ENCODE results near the gene CFAP90.

CFAP90 gene

DNA sequence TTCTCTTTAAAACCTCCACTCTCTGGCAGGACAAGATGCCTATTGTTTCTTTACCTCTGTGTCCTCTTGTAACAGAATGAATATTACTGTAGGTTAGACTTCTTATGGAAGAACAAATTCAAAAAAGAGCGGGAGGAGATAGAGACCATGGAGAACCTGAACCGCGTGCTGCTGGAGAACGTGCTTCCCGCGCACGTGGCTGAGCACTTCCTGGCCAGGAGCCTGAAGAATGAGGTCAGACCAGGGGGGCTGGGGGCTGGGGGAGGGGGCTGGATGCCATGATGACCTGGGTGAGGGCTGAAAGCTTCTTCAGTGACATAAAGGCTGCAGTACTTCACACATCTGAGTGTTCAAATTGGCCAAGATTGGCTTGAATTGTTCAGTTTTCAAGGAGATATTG is 61.4 kb downstream of the CFAP90 start:
- Histone ChIP-seq H2AFZ (ENCODE audit: low read depth, low read length) (no peak overlapping the region), H3K4me2 (ENCODE audit: low read length) (no peak overlapping the region), H3K9ac (ENCODE audit: low read length) (no peak overlapping the region), H3K27ac (ENCODE audit: low read length) (no peak overlapping the region), H3K36me3 (replicated peaks; ENCODE audit: low read depth, low read length) (no peaks in the 10 kb centered on the region), H4K20me1 (ENCODE audit: insufficient read depth, low read length) (no peaks in the 10 kb centered on the region), H3K27me3 (ENCODE audit: low read depth, low read length) (no peaks in the 10 kb centered on the region), H3K79me2 (ENCODE audit: low read length) (no peaks in the 10 kb centered on the region), H3K4me3 (ENCODE audit: low read length) (no peak overlapping the region), H3K9me3 (ENCODE audit: insufficient read depth, low read length) (no peaks in the 10 kb centered on the region), H3K4me1 (ENCODE audit: low read length) (no peaks in the 10 kb centered on the region)
- TF ChIP-seq, protein P1, sequence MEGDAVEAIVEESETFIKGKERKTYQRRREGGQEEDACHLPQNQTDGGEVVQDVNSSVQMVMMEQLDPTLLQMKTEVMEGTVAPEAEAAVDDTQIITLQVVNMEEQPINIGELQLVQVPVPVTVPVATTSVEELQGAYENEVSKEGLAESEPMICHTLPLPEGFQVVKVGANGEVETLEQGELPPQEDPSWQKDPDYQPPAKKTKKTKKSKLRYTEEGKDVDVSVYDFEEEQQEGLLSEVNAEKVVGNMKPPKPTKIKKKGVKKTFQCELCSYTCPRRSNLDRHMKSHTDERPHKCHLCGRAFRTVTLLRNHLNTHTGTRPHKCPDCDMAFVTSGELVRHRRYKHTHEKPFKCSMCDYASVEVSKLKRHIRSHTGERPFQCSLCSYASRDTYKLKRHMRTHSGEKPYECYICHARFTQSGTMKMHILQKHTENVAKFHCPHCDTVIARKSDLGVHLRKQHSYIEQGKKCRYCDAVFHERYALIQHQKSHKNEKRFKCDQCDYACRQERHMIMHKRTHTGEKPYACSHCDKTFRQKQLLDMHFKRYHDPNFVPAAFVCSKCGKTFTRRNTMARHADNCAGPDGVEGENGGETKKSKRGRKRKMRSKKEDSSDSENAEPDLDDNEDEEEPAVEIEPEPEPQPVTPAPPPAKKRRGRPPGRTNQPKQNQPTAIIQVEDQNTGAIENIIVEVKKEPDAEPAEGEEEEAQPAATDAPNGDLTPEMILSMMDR (IDR thresholded peaks at IDR 0.05; ENCODE audit: low read depth, low read length) = no peak
- TF ChIP-seq EZH2phosphoT487 (IDR thresholded peaks at IDR 0.05; ENCODE audit: low read depth) = no peak

DNA sequence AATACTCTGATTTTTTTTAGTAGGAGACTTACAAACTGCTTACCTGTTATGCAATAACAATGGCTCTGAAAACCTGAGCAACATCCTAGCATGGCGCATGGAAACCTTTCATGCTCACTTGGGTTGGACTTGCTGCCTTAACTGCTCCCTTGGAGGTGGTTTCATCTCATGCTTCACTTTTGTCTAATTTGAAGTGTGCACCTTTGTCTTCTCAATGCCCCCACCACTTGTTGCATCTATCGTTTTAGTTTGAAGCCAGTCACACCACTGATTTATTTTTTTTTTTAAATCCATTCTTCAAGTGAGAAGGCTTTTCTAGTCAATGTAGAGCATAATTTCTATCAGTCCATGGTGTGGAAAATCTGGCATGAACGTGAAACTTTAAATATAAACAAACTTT is 63.2 kb downstream of the CFAP90 start:
- no peak overlapping the region for H3K9ac ChIP-seq (ENCODE audit: low read length)
- no peaks in the 10 kb centered on the region for H3K27me3 ChIP-seq (ENCODE audit: low read depth, low read length)
- TF ChIP-seq EZH2phosphoT487 (IDR thresholded peaks at IDR 0.05; ENCODE audit: low read depth) = no peak
- TF ChIP-seq, protein P1 (IDR thresholded peaks at IDR 0.05; ENCODE audit: low read depth, low read length) = no peak
- H3K4me1 ChIP-seq (ENCODE audit: low read length) = no peaks in the 10 kb centered on the region
- no peak overlapping the region for H3K4me3 ChIP-seq (ENCODE audit: low read length)
- H3K4me2 ChIP-seq (ENCODE audit: low read length) = no peak overlapping the region
- no peaks in the 10 kb centered on the region for H3K9me3 ChIP-seq (ENCODE audit: insufficient read depth, low read length)
- H2AFZ ChIP-seq (ENCODE audit: low read depth, low read length) = no peak overlapping the region
- no peaks in the 10 kb centered on the region for H3K79me2 ChIP-seq (ENCODE audit: low read length)
- H3K27ac ChIP-seq (ENCODE audit: low read length) = no peak overlapping the region
- H4K20me1 ChIP-seq (ENCODE audit: insufficient read depth, low read length) = no peaks in the 10 kb centered on the region
- H3K36me3 ChIP-seq (replicated peaks; ENCODE audit: low read depth, low read length) = no peaks in the 10 kb centered on the region

DNA sequence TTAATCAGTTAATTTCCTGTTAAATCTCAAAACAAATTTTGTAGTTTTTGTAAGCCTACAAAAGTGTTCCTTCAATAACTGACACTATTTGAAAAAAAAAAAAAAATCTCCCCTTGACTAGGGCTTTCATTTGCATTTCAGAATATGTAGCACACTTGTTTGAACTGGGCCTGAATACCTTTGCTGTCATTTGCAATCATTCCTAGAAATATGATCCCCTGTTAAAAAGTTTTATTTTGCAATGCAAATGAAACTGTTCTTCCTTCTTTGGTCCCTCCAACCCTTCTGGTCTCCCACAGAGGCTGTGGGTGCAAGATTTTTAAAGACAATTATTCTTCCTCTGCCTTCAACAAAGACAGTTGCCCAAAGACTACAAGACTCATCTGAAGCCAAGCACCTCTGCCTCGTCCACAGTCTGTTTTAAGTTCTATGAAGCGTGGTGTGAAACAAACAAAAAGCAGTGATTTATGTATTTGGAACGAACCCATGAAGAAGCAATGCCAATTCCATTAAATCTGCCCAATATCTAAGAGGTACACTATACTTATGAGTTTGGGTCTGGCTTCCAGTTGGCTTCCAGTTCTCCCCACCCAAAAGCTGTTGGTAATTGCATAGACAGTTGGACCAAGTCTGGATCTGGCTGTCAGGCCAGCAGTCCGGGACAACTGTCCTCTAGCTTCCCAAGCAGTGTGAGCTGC is 66.1 kb downstream of the CFAP90 start:
- Histone ChIP-seq H3K79me2 (ENCODE audit: low read length) (no peaks in the 10 kb centered on the region), H3K9me3 (ENCODE audit: insufficient read depth, low read length) (no peaks in the 10 kb centered on the region), H3K4me2 (ENCODE audit: low read length) (no peak overlapping the region), H3K27ac (ENCODE audit: low read length) (no peak overlapping the region), H3K36me3 (replicated peaks; ENCODE audit: low read depth, low read length) (no peaks in the 10 kb centered on the region), H3K4me3 (ENCODE audit: low read length) (no peak overlapping the region), H3K4me1 (ENCODE audit: low read length) (no peaks in the 10 kb centered on the region), H3K9ac (ENCODE audit: low read length) (no peak overlapping the region), H4K20me1 (ENCODE audit: insufficient read depth, low read length) (no peaks in the 10 kb centered on the region), H2AFZ (ENCODE audit: low read depth, low read length) (no peak overlapping the region), H3K27me3 (ENCODE audit: low read depth, low read length) (no peaks in the 10 kb centered on the region)
- no peak for TF ChIP-seq EZH2phosphoT487 (IDR thresholded peaks at IDR 0.05; ENCODE audit: low read depth)
- TF ChIP-seq, protein P1 (IDR thresholded peaks at IDR 0.05; ENCODE audit: low read depth, low read length) = no peak

DNA sequence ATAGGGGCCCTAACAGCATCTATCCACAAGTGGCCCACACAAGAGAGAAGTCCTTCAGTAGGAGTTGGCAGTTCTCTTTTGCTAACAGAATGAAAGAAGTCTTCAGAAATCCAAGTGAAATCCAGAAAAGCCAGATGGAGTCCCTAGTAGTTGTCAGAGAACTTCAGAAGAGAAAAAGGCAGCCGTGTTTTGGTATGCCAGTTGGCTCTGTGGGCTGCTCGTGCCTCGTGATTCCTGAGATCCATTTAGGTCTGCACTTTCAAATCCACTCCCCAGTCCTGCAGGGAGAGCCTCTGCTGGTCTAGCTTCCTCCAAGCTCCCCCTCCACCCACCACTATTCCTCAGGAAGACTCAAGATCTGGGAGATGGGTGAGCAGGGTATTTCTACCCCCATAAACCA is 69.0 kb downstream of the CFAP90 start:
- Histone ChIP-seq H3K4me1 (ENCODE audit: low read length) (no peaks in the 10 kb centered on the region), H2AFZ (ENCODE audit: low read depth, low read length) (no peak overlapping the region), H3K4me3 (ENCODE audit: low read length) (no peak overlapping the region), H3K9me3 (ENCODE audit: insufficient read depth, low read length) (no peaks in the 10 kb centered on the region), H3K36me3 (replicated peaks; ENCODE audit: low read depth, low read length) (no peaks in the 10 kb centered on the region), H3K27ac (ENCODE audit: low read length) (no peak overlapping the region), H4K20me1 (ENCODE audit: insufficient read depth, low read length) (no peaks in the 10 kb centered on the region), H3K4me2 (ENCODE audit: low read length) (no peak overlapping the region), H3K79me2 (ENCODE audit: low read length) (no peaks in the 10 kb centered on the region), H3K27me3 (ENCODE audit: low read depth, low read length) (no peaks in the 10 kb centered on the region), H3K9ac (ENCODE audit: low read length) (no peak overlapping the region)
- TF ChIP-seq, protein P1 (IDR thresholded peaks at IDR 0.05; ENCODE audit: low read depth, low read length) = no peak
- no peak for TF ChIP-seq EZH2phosphoT487 (IDR thresholded peaks at IDR 0.05; ENCODE audit: low read depth)

Data from OCI-LY3 (cell line).